ENCODE measurements around the gene RASGRF2. TPM values are rescaled to one million over a fixed set of nuclear protein-coding genes. Genes with fewer than 3 reads are reported as not detected.
"Not testable (repeated sequence)": the region's sequence is repeated elsewhere in the genome, so short reads cannot be mapped to it uniquely, and the experiment has no call there.

The RASGRF2 gene
- total RNA-seq, 1 experiment from 2014 or later: 0.48 TPM

- POLR2A ChIA-PET (ENCODE audit: unreplicated experiment): no interaction called here
- Histone ChIP-seq H3K4me3 (no peak overlapping the region), H3K9me2 (ENCODE audit: insufficient read depth) (no peaks in the 10 kb centered on the region), H3K36me3 (ENCODE audit: low read depth) (no peaks in the 10 kb centered on the region), H3K4me2 (no peak overlapping the region), H4K20me1 (ENCODE audit: insufficient read depth) (no peaks in the 10 kb centered on the region; the same call in 1 of the 2 replicates), H3K27me3 (ENCODE audit: insufficient read depth, low read depth) (no peaks in the 10 kb centered on the region), H3K27ac (no peak overlapping the region), H3K4me1 (replicated peaks; ENCODE audit: insufficient read depth) (peaks cover 10% of the 10 kb centered on the region; the same call in 1 of the 2 replicates), H3K79me2 (ENCODE audit: low read depth) (no peaks in the 10 kb centered on the region), H3F3A (ENCODE audit: insufficient read depth, low read depth) (no peaks in the 10 kb centered on the region; the same call in 1 of the 2 replicates), H3K9me3 (ENCODE audit: insufficient read depth, low read depth) (no peaks in the 10 kb centered on the region), H2AFZ (no peak overlapping the region)
- DNase-seq: no peak
- TF ChIP-seq EZH2 (IDR thresholded peaks at IDR 0.05; ENCODE audit: low read depth) (no peak), CTCF (conservative IDR thresholded peaks at IDR 0.05) (no peak)
- no TSS peak for BruUV-seq (replicated peaks)
- CTCF ChIA-PET: no interaction called here
- intact Hi-C loops (cut with micrococcal nuclease; ENCODE audit: unreplicated experiment): no loop called here
These were observed 294.9 kb downstream of the RASGRF2 start for GRCh38 chr5:81254886-81255559.

GRCh38 chr5:81256766-81257165, 296.6 kb downstream of the RASGRF2 start:
- DNase-seq: no peak
- TF ChIP-seq CTCF (conservative IDR thresholded peaks at IDR 0.05) (no peak), EZH2 (IDR thresholded peaks at IDR 0.05; ENCODE audit: low read depth) (no peak)
- H3K4me2 ChIP-seq: no peak overlapping the region
- CTCF ChIA-PET: no interaction called here
- no peaks in the 10 kb centered on the region for H3K36me3 ChIP-seq (ENCODE audit: low read depth)
- no peaks in the 10 kb centered on the region; the same call in 1 of the 2 replicates for H3K9me3 ChIP-seq (ENCODE audit: insufficient read depth, low read depth)
- no TSS peak for BruUV-seq (replicated peaks)
- 0 out of 2 replicates have a peak, but pooled peaks cover 7% of the 10 kb centered on the region for H3K4me1 ChIP-seq (replicated peaks; ENCODE audit: insufficient read depth)
- H2AFZ ChIP-seq: no peak overlapping the region
- no peaks in the 10 kb centered on the region; the same call in 1 of the 2 replicates for H4K20me1 ChIP-seq (ENCODE audit: insufficient read depth)
- POLR2A ChIA-PET (ENCODE audit: unreplicated experiment): no interaction called here
- H3K27me3 ChIP-seq (ENCODE audit: insufficient read depth, low read depth): no peaks in the 10 kb centered on the region
- H3F3A ChIP-seq (ENCODE audit: insufficient read depth, low read depth): no peaks in the 10 kb centered on the region
- H3K79me2 ChIP-seq (ENCODE audit: low read depth): no peaks in the 10 kb centered on the region
- H3K4me3 ChIP-seq: no peak overlapping the region
- no peaks in the 10 kb centered on the region for H3K9me2 ChIP-seq (ENCODE audit: insufficient read depth)
- intact Hi-C loops (cut with micrococcal nuclease; ENCODE audit: unreplicated experiment): no loop called here
- no peak overlapping the region for H3K27ac ChIP-seq

- DNase-seq; H3K36me3 ChIP-seq (ENCODE audit: low read depth); H3K27me3 ChIP-seq (ENCODE audit: insufficient read depth, low read depth); H3F3A ChIP-seq (ENCODE audit: insufficient read depth, low read depth); BruUV-seq (replicated peaks); H3K9me2 ChIP-seq (ENCODE audit: insufficient read depth); H3K79me2 ChIP-seq (ENCODE audit: low read depth); POLR2A ChIA-PET (ENCODE audit: unreplicated experiment); H4K20me1 ChIP-seq (ENCODE audit: insufficient read depth); intact Hi-C loops (cut with micrococcal nuclease; ENCODE audit: unreplicated experiment); H3K4me2 ChIP-seq; H3K4me1 ChIP-seq (replicated peaks; ENCODE audit: insufficient read depth); H3K4me3 ChIP-seq; H3K27ac ChIP-seq; CTCF ChIA-PET; H3K9me3 ChIP-seq (ENCODE audit: insufficient read depth, low read depth); H2AFZ ChIP-seq: not testable (repeated sequence)
These were observed 302.6 kb downstream of the RASGRF2 start for GRCh38 chr5:81262796-81263195.

- Histone ChIP-seq H3K27me3 (ENCODE audit: insufficient read depth, low read depth) (no peaks in the 10 kb centered on the region), H3K4me1 (replicated peaks; ENCODE audit: insufficient read depth) (peaks cover 19% of the 10 kb centered on the region), H3K9me2 (ENCODE audit: insufficient read depth) (no peaks in the 10 kb centered on the region), H3K36me3 (ENCODE audit: low read depth) (no peaks in the 10 kb centered on the region), H3K9me3 (ENCODE audit: insufficient read depth, low read depth) (no peaks in the 10 kb centered on the region; the same call in 1 of the 2 replicates), H4K20me1 (ENCODE audit: insufficient read depth) (no peaks in the 10 kb centered on the region), H3K4me2 (no peak overlapping the region), H3K27ac (no peak overlapping the region), H2AFZ (no peak overlapping the region), H3K4me3 (no peak overlapping the region), H3F3A (ENCODE audit: insufficient read depth, low read depth) (0 out of 2 replicates have a peak, but pooled peaks cover 3% of the 10 kb centered on the region), H3K79me2 (ENCODE audit: low read depth) (peaks cover 14% of the 10 kb centered on the region; the same call in 1 of the 2 replicates)
- POLR2A ChIA-PET (ENCODE audit: unreplicated experiment): no interaction called here
- no peak for DNase-seq
- TF ChIP-seq EZH2 (IDR thresholded peaks at IDR 0.05; ENCODE audit: low read depth) (no peak), CTCF (conservative IDR thresholded peaks at IDR 0.05) (no peak)
- CTCF ChIA-PET: no interaction called here
- no TSS peak for BruUV-seq (replicated peaks)
- intact Hi-C loops (cut with micrococcal nuclease; ENCODE audit: unreplicated experiment): no loop called here
These were observed 304.9 kb downstream of the RASGRF2 start for GRCh38 chr5:81265101-81265500.
